22Rv1 (cell line): ENCODE measurements around the gene DNAJC25.

ENCODE experiments used
- ZFX ChIP-seq: fragments of 450-650 bp; IDR thresholded peaks from 2 replicates; pipeline ENCODE4 v1.6.1; 2017; ENCODE audit warnings: antibody characterized with exemption, borderline replicate concordance
- TF ChIP-seq, protein P1 (sequence below): fragments of 450-650 bp; IDR thresholded peaks from 2 replicates; pipeline ENCODE4 v1.5.1; 2017; ENCODE audit warnings: mild to moderate bottlenecking

DNA sequence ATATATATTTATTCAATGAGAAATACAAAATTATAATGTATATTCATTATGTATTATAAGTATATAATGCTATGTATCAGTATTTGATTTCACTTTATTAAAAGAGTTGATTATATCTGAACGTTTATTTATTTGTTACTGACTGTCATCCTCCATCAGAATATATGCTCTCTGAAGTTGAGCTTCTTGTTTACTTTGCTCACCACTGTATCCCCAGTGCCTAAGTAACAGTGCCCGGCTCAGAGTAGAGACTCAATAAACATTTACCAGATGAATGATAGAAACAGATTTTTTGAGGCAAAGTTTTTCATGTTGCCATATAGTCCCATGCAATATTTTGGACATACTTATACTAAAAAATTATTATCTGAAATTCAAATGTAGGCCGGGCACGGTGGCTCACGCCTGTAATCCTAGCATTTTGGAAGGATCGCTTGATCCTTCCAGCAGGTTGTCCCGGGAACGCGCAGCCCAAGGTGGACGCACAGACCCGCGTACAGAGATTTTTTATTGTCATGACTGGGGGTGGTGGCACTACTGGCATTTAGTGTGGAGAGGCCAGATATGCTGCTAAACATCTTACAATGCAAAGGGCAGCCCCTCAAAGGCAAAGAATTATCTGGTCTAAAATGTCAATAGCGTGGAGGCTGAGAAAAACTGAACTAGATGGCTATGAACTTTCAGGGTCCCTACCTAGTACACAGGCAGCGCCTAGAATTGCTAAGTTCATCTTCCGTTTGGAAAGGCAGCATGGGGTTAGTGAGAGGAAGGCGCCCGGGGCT lies 761 bp upstream of the DNAJC25 start:
- TF ChIP-seq, protein P1, sequence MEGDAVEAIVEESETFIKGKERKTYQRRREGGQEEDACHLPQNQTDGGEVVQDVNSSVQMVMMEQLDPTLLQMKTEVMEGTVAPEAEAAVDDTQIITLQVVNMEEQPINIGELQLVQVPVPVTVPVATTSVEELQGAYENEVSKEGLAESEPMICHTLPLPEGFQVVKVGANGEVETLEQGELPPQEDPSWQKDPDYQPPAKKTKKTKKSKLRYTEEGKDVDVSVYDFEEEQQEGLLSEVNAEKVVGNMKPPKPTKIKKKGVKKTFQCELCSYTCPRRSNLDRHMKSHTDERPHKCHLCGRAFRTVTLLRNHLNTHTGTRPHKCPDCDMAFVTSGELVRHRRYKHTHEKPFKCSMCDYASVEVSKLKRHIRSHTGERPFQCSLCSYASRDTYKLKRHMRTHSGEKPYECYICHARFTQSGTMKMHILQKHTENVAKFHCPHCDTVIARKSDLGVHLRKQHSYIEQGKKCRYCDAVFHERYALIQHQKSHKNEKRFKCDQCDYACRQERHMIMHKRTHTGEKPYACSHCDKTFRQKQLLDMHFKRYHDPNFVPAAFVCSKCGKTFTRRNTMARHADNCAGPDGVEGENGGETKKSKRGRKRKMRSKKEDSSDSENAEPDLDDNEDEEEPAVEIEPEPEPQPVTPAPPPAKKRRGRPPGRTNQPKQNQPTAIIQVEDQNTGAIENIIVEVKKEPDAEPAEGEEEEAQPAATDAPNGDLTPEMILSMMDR: no peak
- TF ChIP-seq ZFX: no peak
